Measurements from ENCODE around the gene AHCYL1. TPM values are rescaled to one million over a fixed set of nuclear protein-coding genes. Genes with fewer than 3 reads are reported as not detected.

The AHCYL1 gene
- total RNA-seq, 1 donor from 2014 or later, result 31.6 TPM

DNA sequence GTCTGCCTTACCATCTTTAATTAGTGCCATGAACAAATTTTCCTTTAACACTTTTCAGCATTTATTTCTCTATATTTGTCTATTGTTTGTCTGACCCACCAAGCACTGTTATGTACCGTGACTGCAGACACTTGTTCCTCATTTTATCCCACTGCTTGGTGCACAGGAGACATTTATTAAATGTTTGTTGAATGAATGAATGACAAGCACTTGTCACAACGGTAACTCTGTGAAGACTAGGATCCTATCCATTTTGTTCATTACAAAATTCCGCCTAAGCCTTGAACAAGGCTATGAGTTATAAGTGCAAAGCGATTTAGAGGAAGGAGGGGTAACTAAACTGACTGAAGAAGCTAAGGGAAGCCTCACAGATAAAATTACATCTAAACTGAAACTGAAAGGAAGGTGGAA, 49.5 kb downstream of the AHCYL1 start:
- FAIRE-seq (no peak), DNase-seq (ENCODE audit: low read depth) (no peak)
- Histone ChIP-seq H3K27me3 (ENCODE audit: control insufficient read depth, insufficient read depth, low read length) (no peaks in the 10 kb centered on the region), H3K36me3 (ENCODE audit: control insufficient read depth, insufficient read depth, low read length) (peaks cover 6% of the 10 kb centered on the region), H3K4me3 (ENCODE audit: low read depth, low read length) (peak overlapping the region; percentile 84)
- TF ChIP-seq, protein P1, sequence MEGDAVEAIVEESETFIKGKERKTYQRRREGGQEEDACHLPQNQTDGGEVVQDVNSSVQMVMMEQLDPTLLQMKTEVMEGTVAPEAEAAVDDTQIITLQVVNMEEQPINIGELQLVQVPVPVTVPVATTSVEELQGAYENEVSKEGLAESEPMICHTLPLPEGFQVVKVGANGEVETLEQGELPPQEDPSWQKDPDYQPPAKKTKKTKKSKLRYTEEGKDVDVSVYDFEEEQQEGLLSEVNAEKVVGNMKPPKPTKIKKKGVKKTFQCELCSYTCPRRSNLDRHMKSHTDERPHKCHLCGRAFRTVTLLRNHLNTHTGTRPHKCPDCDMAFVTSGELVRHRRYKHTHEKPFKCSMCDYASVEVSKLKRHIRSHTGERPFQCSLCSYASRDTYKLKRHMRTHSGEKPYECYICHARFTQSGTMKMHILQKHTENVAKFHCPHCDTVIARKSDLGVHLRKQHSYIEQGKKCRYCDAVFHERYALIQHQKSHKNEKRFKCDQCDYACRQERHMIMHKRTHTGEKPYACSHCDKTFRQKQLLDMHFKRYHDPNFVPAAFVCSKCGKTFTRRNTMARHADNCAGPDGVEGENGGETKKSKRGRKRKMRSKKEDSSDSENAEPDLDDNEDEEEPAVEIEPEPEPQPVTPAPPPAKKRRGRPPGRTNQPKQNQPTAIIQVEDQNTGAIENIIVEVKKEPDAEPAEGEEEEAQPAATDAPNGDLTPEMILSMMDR (IDR thresholded peaks at IDR 0.05; ENCODE audit: insufficient read depth, low read length, severe bottlenecking), result no peak

DNA sequence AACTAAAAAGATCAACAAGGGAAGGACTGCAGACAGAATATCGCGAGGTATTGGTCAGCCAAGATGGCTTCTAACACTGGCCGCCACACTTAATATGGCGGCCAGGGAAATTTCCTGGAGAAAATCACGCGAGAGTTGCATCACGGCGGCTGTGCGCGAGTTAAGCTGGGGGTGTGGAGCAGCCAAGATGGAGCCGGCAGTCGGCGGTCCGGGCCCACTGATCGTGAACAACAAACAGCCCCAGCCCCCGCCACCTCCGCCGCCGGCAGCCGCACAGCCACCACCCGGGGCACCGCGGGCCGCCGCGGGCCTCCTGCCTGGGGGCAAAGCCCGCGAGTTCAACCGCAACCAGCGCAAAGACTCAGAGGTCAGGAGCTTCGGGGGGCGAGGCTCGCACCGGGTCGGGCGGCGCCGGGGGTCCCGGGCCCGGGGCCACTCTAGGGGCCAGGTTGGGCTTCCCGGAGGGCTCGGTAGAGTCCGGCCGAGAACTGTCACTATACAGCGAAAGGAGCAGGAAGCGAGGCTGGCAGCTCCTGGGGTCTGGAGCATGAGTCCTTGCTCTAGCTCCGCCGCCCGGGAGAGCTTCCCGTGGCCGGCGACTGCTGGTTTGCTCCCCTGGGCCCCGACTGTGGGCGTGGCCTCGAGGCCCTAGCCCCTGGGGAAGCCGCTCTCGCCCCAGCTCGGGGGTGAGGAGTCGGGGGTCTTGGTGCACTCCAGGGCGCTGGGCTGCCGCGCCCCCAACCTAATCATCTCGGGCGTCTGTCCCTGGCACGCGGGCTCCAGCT, 50.1 kb downstream of the AHCYL1 start, which contains the start of gene STRIP1:
TSS of gene STRIP1 (plus strand) at position 174 of the 785 bp plus-strand sequence. CDS start at position 188, 14 bp downstream.
- peak; percentile 89 for DNase-seq (ENCODE audit: low read depth)
- TF ChIP-seq, protein P1 (IDR thresholded peaks at IDR 0.05; ENCODE audit: insufficient read depth, low read length, severe bottlenecking), result no peak
- Histone ChIP-seq H3K27me3 (ENCODE audit: control insufficient read depth, insufficient read depth, low read length) (no peaks in the 10 kb centered on the region), H3K4me3 (ENCODE audit: low read depth, low read length) (peak within 1 kb of the TSS; percentile 84), H3K36me3 (ENCODE audit: control insufficient read depth, insufficient read depth, low read length) (peaks cover 11% of the 10 kb centered on the region)
- FAIRE-seq, result no peak

DNA sequence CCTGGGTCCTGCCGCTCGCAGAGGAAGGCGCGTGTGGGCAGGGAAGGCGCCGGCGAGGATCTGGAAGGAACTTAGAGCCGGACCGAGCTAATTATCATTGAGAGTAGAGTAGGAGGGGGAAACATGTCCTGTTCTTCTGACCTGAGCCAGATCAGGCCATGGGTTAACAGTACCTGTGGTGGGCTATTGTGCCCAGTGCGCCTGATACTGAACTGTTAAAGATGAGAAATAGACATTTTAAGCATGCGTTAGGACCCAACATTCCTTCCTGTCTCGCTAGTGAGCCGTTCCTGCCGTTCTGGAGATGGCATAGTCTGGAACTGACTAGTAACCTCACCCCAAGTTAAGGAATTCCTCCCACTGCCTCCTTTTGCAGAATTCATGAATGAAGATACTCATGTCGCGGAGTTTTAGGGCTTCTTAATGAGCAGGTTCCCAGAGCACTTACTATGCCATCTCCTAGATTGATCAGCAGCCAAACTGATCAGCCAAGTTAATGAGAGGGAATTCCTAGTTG, 50.7 kb downstream of the AHCYL1 start:
- FAIRE-seq, result no peak
- Histone ChIP-seq H3K4me3 (ENCODE audit: low read depth, low read length) (peak overlapping the region; percentile 84), H3K36me3 (ENCODE audit: control insufficient read depth, insufficient read depth, low read length) (peaks cover 13% of the 10 kb centered on the region), H3K27me3 (ENCODE audit: control insufficient read depth, insufficient read depth, low read length) (no peaks in the 10 kb centered on the region)
- TF ChIP-seq, protein P1 (IDR thresholded peaks at IDR 0.05; ENCODE audit: insufficient read depth, low read length, severe bottlenecking), result no peak
- peak; percentile 35 for DNase-seq (ENCODE audit: low read depth)

DNA sequence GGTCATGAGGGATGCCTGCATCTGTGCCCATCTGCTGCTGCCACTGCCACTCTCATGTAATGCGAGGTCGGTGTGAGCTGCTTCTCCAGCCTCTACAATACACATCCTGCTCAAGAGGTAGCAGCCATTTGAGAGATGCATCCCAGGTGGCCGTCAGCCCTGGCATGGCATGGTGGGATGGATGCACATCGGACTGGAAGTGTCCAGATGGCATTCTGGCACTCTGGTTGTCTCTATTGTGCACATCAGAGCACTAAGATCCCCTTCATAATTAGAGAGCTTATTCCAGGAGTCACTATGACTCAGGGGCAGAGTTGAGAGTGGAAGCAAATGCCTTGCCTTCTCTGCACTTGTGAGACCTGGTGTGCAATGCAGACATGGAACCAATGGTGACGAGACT, 53.7 kb downstream of the AHCYL1 start:
- Histone ChIP-seq H3K4me3 (ENCODE audit: low read depth, low read length) (no peak overlapping the region), H3K36me3 (ENCODE audit: control insufficient read depth, insufficient read depth, low read length) (peaks cover 33% of the 10 kb centered on the region), H3K27me3 (ENCODE audit: control insufficient read depth, insufficient read depth, low read length) (no peaks in the 10 kb centered on the region)
- TF ChIP-seq, protein P1 (IDR thresholded peaks at IDR 0.05; ENCODE audit: insufficient read depth, low read length, severe bottlenecking), result no peak
- DNase-seq (ENCODE audit: low read depth) (no peak), FAIRE-seq (no peak)

- FAIRE-seq (no peak), DNase-seq (ENCODE audit: low read depth) (no peak)
- TF ChIP-seq, protein P1 (IDR thresholded peaks at IDR 0.05; ENCODE audit: insufficient read depth, low read length, severe bottlenecking), result no peak
- peaks cover 42% of the 10 kb centered on the region for H3K36me3 ChIP-seq (ENCODE audit: control insufficient read depth, insufficient read depth, low read length)
- H3K4me3 ChIP-seq (ENCODE audit: low read depth, low read length), result no peak overlapping the region
- H3K27me3 ChIP-seq (ENCODE audit: control insufficient read depth, insufficient read depth, low read length), result no peaks in the 10 kb centered on the region
These were observed 55.1 kb downstream of the AHCYL1 start for GRCh38 chr1:110039641-110040040.

All from bronchial epithelial cell (primary cell).